CD14-positive monocyte (primary cell): ENCODE results near the gene OR10R2. TPM values are rescaled to one million over a fixed set of nuclear protein-coding genes. Genes with fewer than 3 reads are reported as not detected.

Experiments
- DNase-seq, 3 donors: peaks; one replicate each; pipeline ENCODE4 v3.0.0-alpha.2; 2011 to 2022
- H2AFZ ChIP-seq: 2 replicates; pipeline ENCODE4 v1.6.0; 2012; ENCODE audit warnings: mild to moderate bottlenecking, low read depth, low read length, inconsistent platforms; ENCODE audit not compliant: insufficient read depth, poor library complexity, severe bottlenecking
- H3K27ac ChIP-seq, 2 donors: 1 replicate in 1 of 2; 2 replicates in 1 of 2; pipeline ENCODE4 v1.5.1; 2012 to 2013; ENCODE audit warnings: low read length in 2 of 2, control low read depth in 1 of 2, inconsistent platforms in 1 of 2, low read depth in 1 of 2, mild to moderate bottlenecking in 1 of 2
- H3K27me3 ChIP-seq, 2 donors: one replicate each; pipeline versions ENCODE4 v1.6.0 to v1.6.1; 2011 to 2013; ENCODE audit warnings: low read length in 2 of 2; ENCODE audit not compliant: control insufficient read depth in 2 of 2, insufficient read depth in 2 of 2
- H3K36me3 ChIP-seq, 2 donors: replicated peaks in 1 of 2; 1 replicate in 1 of 2; 2 replicates in 1 of 2; pipeline versions ENCODE4 v1.5.1 to v1.6.1; 2012 to 2013; ENCODE audit warnings: low read length in 2 of 2, control low read depth in 1 of 2, inconsistent platforms in 1 of 2, mild to moderate bottlenecking in 1 of 2; ENCODE audit not compliant: insufficient read depth in 2 of 2, control insufficient read depth in 1 of 2
- H3K4me1 ChIP-seq, 2 donors: 1 replicate in 1 of 2; 2 replicates in 1 of 2; pipeline versions ENCODE4 v1.5.1 to v1.6.1; 2012 to 2013; ENCODE audit warnings: low read length in 2 of 2, control low read depth in 1 of 2, inconsistent platforms in 1 of 2, mild to moderate bottlenecking in 1 of 2, moderate library complexity in 1 of 2; ENCODE audit not compliant: insufficient read depth in 2 of 2, control insufficient read depth in 1 of 2
- H3K4me2 ChIP-seq: replicated peaks from 2 replicates; pipeline ENCODE3; 2012; ENCODE audit warnings: low read length, moderate library complexity, mild to moderate bottlenecking; ENCODE audit not compliant: poor library complexity, severe bottlenecking; ENCODE audit errors: extremely low read depth
- H3K4me3 ChIP-seq, 3 experiments: fragments of 200-600 bp in 1 of 3; sonication (generic) in 1 of 3; replicated peaks in 1 of 3; 1 replicate in 2 of 3; 2 replicates in 1 of 3; pipeline ENCODE4 v1.5.1; 2011 to 2013; ENCODE audit warnings: low read length in 3 of 3, mild to moderate bottlenecking in 3 of 3, control low read depth in 2 of 3, low read depth in 2 of 3, inconsistent platforms in 1 of 3, moderate library complexity in 1 of 3
- H3K79me2 ChIP-seq: 2 replicates; pipeline ENCODE4 v1.6.0; 2012; ENCODE audit warnings: mild to moderate bottlenecking, control low read depth, inconsistent platforms, low read length, moderate library complexity; ENCODE audit not compliant: insufficient read depth
- H3K9ac ChIP-seq: 2 replicates; pipeline ENCODE4 v1.6.0; 2017; ENCODE audit warnings: low read length, mild to moderate bottlenecking; ENCODE audit not compliant: insufficient read depth, poor library complexity, severe bottlenecking
- H3K9me3 ChIP-seq, 2 donors: replicated peaks in 1 of 2; 1 replicate in 1 of 2; 2 replicates in 1 of 2; pipeline versions ENCODE4 v1.5.1 to v1.6.1; 2012 to 2013; ENCODE audit warnings: low read length in 2 of 2, control low read depth in 1 of 2; ENCODE audit not compliant: control insufficient read depth in 1 of 2, insufficient read depth in 1 of 2
- H4K20me1 ChIP-seq: 2 replicates; pipeline ENCODE4 v1.6.0; 2012; ENCODE audit warnings: mild to moderate bottlenecking, low read length, control low read depth, moderate library complexity; ENCODE audit not compliant: insufficient read depth
- H3K27ac Mint-ChIP-seq, 7 donors: one replicate each; pipeline ENCODE4 v1.8.0; 2020; ENCODE audit warnings: mild to moderate bottlenecking in 7 of 7, mixed read lengths in 7 of 7, moderate library complexity in 6 of 7, inconsistent platforms in 2 of 7
- H3K27me3 Mint-ChIP-seq, 3 donors: one replicate each; pipeline ENCODE4 v1.8.0; 2021 to 2022; ENCODE audit warnings: low read depth in 3 of 3, mild to moderate bottlenecking in 3 of 3, mixed read lengths in 3 of 3, moderate library complexity in 3 of 3, inconsistent platforms in 1 of 3
- H3K36me3 Mint-ChIP-seq, 2 donors: one replicate each; pipeline ENCODE4 v1.8.0; 2020; ENCODE audit warnings: mixed read lengths in 2 of 2, inconsistent platforms in 1 of 2, mild to moderate bottlenecking in 1 of 2
- H3K4me1 Mint-ChIP-seq: one replicate; pipeline ENCODE4 v1.8.0; 2020; ENCODE audit warnings: mild to moderate bottlenecking, mixed read lengths
- H3K4me3 Mint-ChIP-seq, 2 donors: one replicate each; pipeline ENCODE4 v1.8.0; 2020; ENCODE audit warnings: mild to moderate bottlenecking in 2 of 2, mixed read lengths in 2 of 2, moderate library complexity in 1 of 2
- H3K9me3 Mint-ChIP-seq, 7 donors: one replicate each; pipeline ENCODE4 v1.8.0; 2020 to 2022; ENCODE audit warnings: mixed read lengths in 7 of 7, mild to moderate bottlenecking in 6 of 7, moderate library complexity in 6 of 7, inconsistent platforms in 2 of 7
- WGBS: methylation state at CpG from one replicate; pipeline ENCODE4 v1.1.5; 2013; ENCODE audit warnings: missing lambda C conversion rate; ENCODE audit not compliant: insufficient coverage; 5-methylcytosine and 5-hydroxymethylcytosine counted together
- intact Hi-C, 2 donors: fragments of 100-400 bp; cut with micrococcal nuclease; formaldehyde crosslinking; loops; one replicate each; pipeline versions ENCODE4 v1.15.0 to v1.15.1; 2023
- polyA plus RNA-seq, 3 donors: library from polyadenylated mRNA; depleted of rRNA in 1 of 3; unstranded in 2 of 3; stranded (reverse) in 1 of 3; fragments of 300-500 nt in 2 of 3; fragments of >200 nt in 1 of 3; fragmentation: Illumina TruSeq in 2 of 3; gene quantifications; 1 replicate in 2 of 3; 2 replicates in 1 of 3; pipeline ENCODE4 v1.2.3, GENCODE V29; 2012 to 2021
- TF ChIP-seq, protein P1 (sequence below): fragments of 200-600 bp; IDR thresholded peaks from one replicate; pipeline ENCODE4 v1.8.0; 2022; ENCODE audit warnings: antibody characterized with exemption, mild to moderate bottlenecking

OR10R2 gene
- polyA plus RNA-seq, 3 donors, result not detected

DNA sequence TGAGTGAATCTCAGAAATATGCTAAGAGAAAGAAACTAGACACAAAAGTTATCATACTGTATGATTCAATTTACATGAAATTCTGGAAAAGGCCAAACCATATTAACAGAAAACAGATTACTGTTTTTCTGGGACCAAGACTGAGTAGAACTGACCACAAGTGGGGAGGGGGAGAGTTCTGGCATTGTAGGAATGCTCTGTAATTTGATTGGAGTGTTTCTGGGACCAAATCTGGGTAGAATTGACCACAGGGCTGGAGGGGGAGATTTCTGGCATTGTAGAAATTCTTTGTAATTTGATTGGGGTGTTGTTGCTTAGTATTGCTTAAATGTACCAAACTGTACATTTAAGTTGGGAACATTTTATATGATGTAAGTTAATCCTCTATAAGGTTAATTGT is 13.8 kb upstream of the OR10R2 start:
- Mint-ChIP-seq H3K4me3 (peak overlapping the region in 1 of 2 donors; percentile 31), H3K4me1 (peaks cover 6% of the 10 kb centered on the region), H3K27ac (no peak overlapping the region), H3K27me3 (peaks cover 1 to 15% (median 5%) of the 10 kb centered on the region in 3 donors), H3K36me3 (peaks cover 0 to 5% of the 10 kb centered on the region in 2 donors), H3K9me3 (peaks cover 3 to 12% (median 7%) of the 10 kb centered on the region in 7 donors)
- Histone ChIP-seq H3K27me3 (peaks cover 12 to 14% of the 10 kb centered on the region in 2 donors), H3K79me2 (no peaks in the 10 kb centered on the region), H3K36me3 (no peaks in the 10 kb centered on the region), H3K4me2 (no peak overlapping the region), H3K27ac (no peak overlapping the region), H3K9ac (no peak overlapping the region), H3K9me3 (no peaks in the 10 kb centered on the region), H2AFZ (no peak overlapping the region), H4K20me1 (no peaks in the 10 kb centered on the region), H3K4me1 (no peaks in the 10 kb centered on the region), H3K4me3 (no peak overlapping the region)
- no peak for DNase-seq
- TF ChIP-seq, protein P1, sequence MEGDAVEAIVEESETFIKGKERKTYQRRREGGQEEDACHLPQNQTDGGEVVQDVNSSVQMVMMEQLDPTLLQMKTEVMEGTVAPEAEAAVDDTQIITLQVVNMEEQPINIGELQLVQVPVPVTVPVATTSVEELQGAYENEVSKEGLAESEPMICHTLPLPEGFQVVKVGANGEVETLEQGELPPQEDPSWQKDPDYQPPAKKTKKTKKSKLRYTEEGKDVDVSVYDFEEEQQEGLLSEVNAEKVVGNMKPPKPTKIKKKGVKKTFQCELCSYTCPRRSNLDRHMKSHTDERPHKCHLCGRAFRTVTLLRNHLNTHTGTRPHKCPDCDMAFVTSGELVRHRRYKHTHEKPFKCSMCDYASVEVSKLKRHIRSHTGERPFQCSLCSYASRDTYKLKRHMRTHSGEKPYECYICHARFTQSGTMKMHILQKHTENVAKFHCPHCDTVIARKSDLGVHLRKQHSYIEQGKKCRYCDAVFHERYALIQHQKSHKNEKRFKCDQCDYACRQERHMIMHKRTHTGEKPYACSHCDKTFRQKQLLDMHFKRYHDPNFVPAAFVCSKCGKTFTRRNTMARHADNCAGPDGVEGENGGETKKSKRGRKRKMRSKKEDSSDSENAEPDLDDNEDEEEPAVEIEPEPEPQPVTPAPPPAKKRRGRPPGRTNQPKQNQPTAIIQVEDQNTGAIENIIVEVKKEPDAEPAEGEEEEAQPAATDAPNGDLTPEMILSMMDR, result no peak
- intact Hi-C loops, result no loop called here

DNA sequence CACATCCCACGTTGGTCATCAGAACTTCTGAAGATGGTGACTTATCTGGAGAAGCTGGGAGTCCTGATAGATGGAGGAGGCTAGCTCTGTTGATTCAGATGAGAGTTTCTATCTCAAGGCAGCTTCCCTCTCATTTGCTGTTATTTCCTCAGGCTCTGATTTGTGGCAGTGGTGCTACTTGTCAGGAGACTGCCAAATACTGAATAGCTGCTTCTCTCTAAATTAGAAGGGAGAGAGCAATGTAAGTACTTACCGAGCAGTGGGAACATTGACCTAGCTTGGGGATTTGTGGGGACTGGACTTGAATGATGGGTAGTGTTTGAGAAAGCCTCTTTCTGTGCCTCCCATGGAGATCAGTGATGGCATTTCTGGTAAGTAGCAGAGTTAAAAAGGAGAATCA is 10.5 kb upstream of the OR10R2 start, which contains the start of gene OR10K1:
Gene OR10K1, plus strand, starts transcription at position 301 of the 400 bp plus-strand sequence. CDS start 3,728 bp downstream, outside the sequence.
- 100% methylated on average over 1 of the region's 2 CpGs for WGBS
- Histone ChIP-seq H3K4me3 (no peak within 1 kb of the TSS), H2AFZ (no peak within 1 kb of the TSS), H3K79me2 (no peaks in the 10 kb centered on the region), H4K20me1 (no peaks in the 10 kb centered on the region), H3K4me2 (no peak within 1 kb of the TSS), H3K36me3 (no peaks in the 10 kb centered on the region), H3K27ac (no peak within 1 kb of the TSS), H3K9me3 (no peaks in the 10 kb centered on the region), H3K4me1 (no peaks in the 10 kb centered on the region), H3K9ac (no peak within 1 kb of the TSS), H3K27me3 (peaks cover 9 to 12% of the 10 kb centered on the region in 2 donors)
- TF ChIP-seq, protein P1, result no peak
- H3K4me1 Mint-ChIP-seq, result peaks cover 6% of the 10 kb centered on the region
- H3K36me3 Mint-ChIP-seq, result no peaks in the 10 kb centered on the region
- H3K4me3 Mint-ChIP-seq, result no peak within 1 kb of the TSS
- peaks cover 1 to 11% (median 4%) of the 10 kb centered on the region in 3 donors for H3K27me3 Mint-ChIP-seq
- no peak within 1 kb of the TSS for H3K27ac Mint-ChIP-seq
- peaks cover 0 to 7% (median 2%) of the 10 kb centered on the region in 7 donors for H3K9me3 Mint-ChIP-seq
- no peak for DNase-seq
- intact Hi-C loops, result no loop called here
